PC-9 (cell line): Measurements from ENCODE around the gene SCG5. TPM values are rescaled to one million over a fixed set of nuclear protein-coding genes. Genes with fewer than 3 reads are reported as not detected.

ENCODE experiments used
- BruUV-seq: library from RNA; stranded (reverse); fragments of 400-500 nt; replicated peaks from 2 replicates; lab custom pipeline; 2021; lab: Mats Ljungman, UMichigan
- CTCF ChIA-PET: fragments of 300-600 bp; sonication (Branson Sonifier 250); formaldehyde crosslinking; loops from one replicate; lab custom pipeline; 2022; ENCODE audit warnings: antibody characterized with exemption; lab: Charles Lee
- POLR2A ChIA-PET: fragments of 300-600 bp; sonication (Branson Sonifier 250); formaldehyde crosslinking; loops from one replicate; lab custom pipeline; 2022; ENCODE audit warnings: antibody characterized with exemption; ENCODE audit not compliant: unreplicated experiment; lab: Charles Lee
- DNase-seq, 2 experiments: peaks; one replicate each; pipeline versions ENCODE4 v3.0.0 to v3.0.0-alpha.2; 2015 to 2022; ENCODE audit warnings: mixed read lengths in 1 of 2
- H2AFZ ChIP-seq: fragments of 200-600 bp; sonication (generic); 2 replicates; pipeline ENCODE4 v1.8.1; 2017; ENCODE audit warnings: antibody characterized with exemption
- H3F3A ChIP-seq: fragments of 200-600 bp; sonication (generic); 2 replicates; pipeline ENCODE4 v1.8.1; 2017; ENCODE audit warnings: antibody characterized with exemption, mild to moderate bottlenecking, low read depth; ENCODE audit not compliant: insufficient read depth
- H3K27ac ChIP-seq: fragments of 200-600 bp; sonication (generic); 2 replicates; pipeline ENCODE4 v1.6.1; 2016; ENCODE audit warnings: mixed run types
- H3K27me3 ChIP-seq: fragments of 200-600 bp; sonication (generic); 2 replicates; pipeline ENCODE4 v1.6.1; 2016; ENCODE audit warnings: low read depth, mixed run types; ENCODE audit not compliant: insufficient read depth
- H3K36me3 ChIP-seq: fragments of 200-600 bp; sonication (generic); 2 replicates; pipeline ENCODE4 v1.6.1; 2016; ENCODE audit warnings: low read depth, mixed run types
- H3K4me1 ChIP-seq: fragments of 200-600 bp; sonication (generic); replicated peaks from 2 replicates; pipeline ENCODE4 v1.6.1; 2016; ENCODE audit warnings: mixed run types; ENCODE audit not compliant: insufficient read depth
- H3K4me2 ChIP-seq: fragments of 200-600 bp; sonication (generic); 2 replicates; pipeline ENCODE4 v1.6.1; 2017; ENCODE audit warnings: mixed run types
- H3K4me3 ChIP-seq: fragments of 200-600 bp; sonication (generic); 2 replicates; pipeline ENCODE4 v1.6.1; 2016; ENCODE audit warnings: mixed run types
- H3K79me2 ChIP-seq: fragments of 200-600 bp; sonication (generic); 2 replicates; pipeline ENCODE4 v1.6.1; 2017; ENCODE audit warnings: low read depth, mixed run types
- H3K9me2 ChIP-seq: fragments of 200-600 bp; sonication (generic); 2 replicates; pipeline ENCODE4 v1.8.1; 2017; ENCODE audit warnings: mild to moderate bottlenecking; ENCODE audit not compliant: insufficient read depth
- H3K9me3 ChIP-seq: fragments of 200-600 bp; sonication (generic); 2 replicates; pipeline ENCODE4 v1.8.1; 2016; ENCODE audit warnings: low read depth; ENCODE audit not compliant: insufficient read depth
- H4K20me1 ChIP-seq: fragments of 200-600 bp; sonication (generic); 2 replicates; pipeline ENCODE4 v1.8.1; 2017; ENCODE audit not compliant: insufficient read depth
- CTCF ChIP-seq: fragments of 200-600 bp; sonication (generic); conservative IDR thresholded peaks from 2 replicates; pipeline ENCODE4 v1.6.1; 2017; ENCODE audit warnings: mixed run types, antibody characterized with exemption, mild to moderate bottlenecking, moderate library complexity
- EZH2 ChIP-seq: fragments of 200-600 bp; sonication (generic); IDR thresholded peaks from 2 replicates; pipeline ENCODE4 v1.8.0; 2017; ENCODE audit warnings: antibody characterized with exemption, low read depth
- intact Hi-C: fragments of 100-400 bp; cut with micrococcal nuclease; formaldehyde crosslinking; loops from one replicate; pipeline ENCODE4 v1.10.0; 2022; ENCODE audit not compliant: unreplicated experiment
- total RNA-seq: library from RNA; stranded (reverse); gene quantifications from 2 replicates; pipeline ENCODE4 v1.2.3, GENCODE V29; 2021

Gene SCG5
- total RNA-seq, 1 experiment from 2014 or later, result 0.39 TPM

- intact Hi-C loops, result no loop called here
- Histone ChIP-seq H3K4me2 (no peak overlapping the region), H3K4me3 (no peak overlapping the region), H3K4me1 (no peaks in the 10 kb centered on the region), H3K9me3 (no peaks in the 10 kb centered on the region), H3F3A (no peaks in the 10 kb centered on the region), H3K9me2 (no peaks in the 10 kb centered on the region), H2AFZ (no peak overlapping the region), H4K20me1 (no peaks in the 10 kb centered on the region), H3K79me2 (no peaks in the 10 kb centered on the region), H3K36me3 (no peaks in the 10 kb centered on the region), H3K27me3 (no peaks in the 10 kb centered on the region), H3K27ac (no peak overlapping the region)
- BruUV-seq, result no TSS peak
- no peak for DNase-seq
- CTCF ChIA-PET, result no interaction called here
- TF ChIP-seq CTCF (no peak), EZH2 (no peak)
- POLR2A ChIA-PET, result no interaction called here
Measured at GRCh38 chr15:32690941-32691688, 49.6 kb downstream of the SCG5 start.

GRCh38 chr15:32691689-32692038 is 50.2 kb downstream of the SCG5 start:
- ChIA-PET POLR2A (no interaction called here), CTCF (no interaction called here)
- Histone ChIP-seq H3K27ac (no peak overlapping the region), H3F3A (no peaks in the 10 kb centered on the region), H3K27me3 (no peaks in the 10 kb centered on the region), H4K20me1 (no peaks in the 10 kb centered on the region), H3K4me1 (no peaks in the 10 kb centered on the region), H3K4me2 (no peak overlapping the region), H3K79me2 (no peaks in the 10 kb centered on the region), H3K9me2 (no peaks in the 10 kb centered on the region), H3K4me3 (no peak overlapping the region), H2AFZ (no peak overlapping the region), H3K9me3 (no peaks in the 10 kb centered on the region), H3K36me3 (no peaks in the 10 kb centered on the region)
- TF ChIP-seq CTCF, result no peak
- no peak for TF ChIP-seq EZH2
- no TSS peak for BruUV-seq
- no peak for DNase-seq
- intact Hi-C loops, result no loop called here

GRCh38 chr15:32692286-32692685 is 50.8 kb downstream of the SCG5 start:
- ChIA-PET CTCF (no interaction called here), POLR2A (no interaction called here)
- BruUV-seq, result no TSS peak
- no peaks in the 10 kb centered on the region for H4K20me1 ChIP-seq
- DNase-seq, result no peak
- H3K27me3 ChIP-seq, result no peaks in the 10 kb centered on the region
- no peaks in the 10 kb centered on the region for H3K36me3 ChIP-seq
- no peaks in the 10 kb centered on the region for H3K9me2 ChIP-seq
- no peak overlapping the region for H3K4me3 ChIP-seq
- H3K4me2 ChIP-seq, result no peak overlapping the region
- H3K27ac ChIP-seq, result no peak overlapping the region
- intact Hi-C loops, result no loop called here
- no peak for TF ChIP-seq EZH2
- no peak for TF ChIP-seq CTCF
- H3K4me1 ChIP-seq, result no peaks in the 10 kb centered on the region
- H3K79me2 ChIP-seq, result no peaks in the 10 kb centered on the region
- no peaks in the 10 kb centered on the region for H3K9me3 ChIP-seq
- no peak overlapping the region for H2AFZ ChIP-seq
- no peaks in the 10 kb centered on the region for H3F3A ChIP-seq
